GM21447 (cell line): ENCODE results near the gene AGAP1.

Source experiments
- ATAC-seq: cut with Tn5 transposase; IDR thresholded peaks from one replicate; pipeline ENCODE4 v1.9.1; 2021; ENCODE audit not compliant: unreplicated experiment

AGAP1 gene

GRCh38 chr2:235833971-235834620 lies 340.3 kb downstream of the AGAP1 start:
- no peak for ATAC-seq

- ATAC-seq: no peak
These were observed 340.9 kb downstream of the AGAP1 start for GRCh38 chr2:235834781-235835180.

GRCh38 chr2:235835810-235836209 lies 342.0 kb downstream of the AGAP1 start:
- no peak for ATAC-seq

- no peak for ATAC-seq
These were observed 342.7 kb downstream of the AGAP1 start for GRCh38 chr2:235836491-235836911.

GRCh38 chr2:235839226-235839625 lies 345.4 kb downstream of the AGAP1 start:
- ATAC-seq: no peak

GRCh38 chr2:235839974-235840373 lies 346.1 kb downstream of the AGAP1 start:
- no peak for ATAC-seq

GRCh38 chr2:235841863-235842262 lies 348.0 kb downstream of the AGAP1 start:
- no peak for ATAC-seq

- ATAC-seq: no peak
These were observed 349.1 kb downstream of the AGAP1 start for GRCh38 chr2:235842941-235843340.

GRCh38 chr2:235843591-235844395 lies 349.9 kb downstream of the AGAP1 start:
- ATAC-seq: no peak

GRCh38 chr2:235844561-235844960 lies 350.7 kb downstream of the AGAP1 start:
- ATAC-seq: no peak

GRCh38 chr2:235845245-235845644 lies 351.4 kb downstream of the AGAP1 start:
- no peak for ATAC-seq

GRCh38 chr2:235847576-235847975 lies 353.7 kb downstream of the AGAP1 start:
- ATAC-seq: no peak

GRCh38 chr2:235848055-235848454 lies 354.2 kb downstream of the AGAP1 start:
- no peak for ATAC-seq

GRCh38 chr2:235848946-235849345 lies 355.1 kb downstream of the AGAP1 start:
- ATAC-seq: no peak

- no peak for ATAC-seq
These were observed 355.6 kb downstream of the AGAP1 start for GRCh38 chr2:235849489-235849888.

GRCh38 chr2:235850289-235850688 lies 356.4 kb downstream of the AGAP1 start:
- no peak for ATAC-seq

- no peak for ATAC-seq
These were observed 357.1 kb downstream of the AGAP1 start for GRCh38 chr2:235850771-235851551.

GRCh38 chr2:235851828-235852525 lies 358.1 kb downstream of the AGAP1 start:
- no peak for ATAC-seq

GRCh38 chr2:235852526-235852920 lies 358.7 kb downstream of the AGAP1 start:
- no peak for ATAC-seq

GRCh38 chr2:235854276-235854675 lies 360.4 kb downstream of the AGAP1 start:
- ATAC-seq: no peak

- no peak for ATAC-seq
These were observed 361.2 kb downstream of the AGAP1 start for GRCh38 chr2:235855011-235855410.
